Measurements from ENCODE around the gene SAMSN1. TPM values are rescaled to one million over a fixed set of nuclear protein-coding genes. Genes with fewer than 3 reads are reported as not detected.

Gene SAMSN1
- total RNA-seq, 1 experiment from 2014 or later, result 2.8 TPM

DNA sequence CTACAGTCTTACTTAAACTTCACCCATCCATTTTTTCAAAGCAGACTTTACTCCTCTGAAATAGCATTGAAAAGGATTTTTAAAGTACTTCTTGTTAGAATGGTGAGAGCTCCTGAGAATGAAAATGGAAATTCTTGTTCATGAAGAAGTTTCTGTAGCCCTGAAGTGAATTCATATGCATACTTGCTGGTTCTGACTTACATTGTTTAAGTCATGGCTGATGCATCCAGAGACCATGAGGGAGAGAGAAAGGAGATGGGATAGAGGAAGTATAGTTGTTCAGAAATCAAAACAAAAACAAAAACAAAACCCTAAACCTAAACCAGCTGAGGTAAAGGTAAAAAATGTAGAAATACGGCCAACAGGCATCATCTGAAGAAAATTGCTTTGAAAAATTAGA lies 27.1 kb upstream of the SAMSN1 start:
- Histone ChIP-seq H3K9me3 (ENCODE audit: control insufficient read depth, low read depth, low read length) (no peaks in the 10 kb centered on the region), H2BK20ac (ENCODE audit: low read depth, low read length, poor library complexity, severe bottlenecking) (no peak overlapping the region), H3K4me1 (ENCODE audit: insufficient read depth, low read length) (no peaks in the 10 kb centered on the region), H3K9ac (ENCODE audit: extremely low read depth, insufficient read length, low read length) (no peak overlapping the region), H3K79me2 (ENCODE audit: insufficient read depth, low read length) (no peaks in the 10 kb centered on the region), H4K20me1 (ENCODE audit: control insufficient read depth, insufficient read depth, insufficient read length) (no peaks in the 10 kb centered on the region), H3K14ac (ENCODE audit: insufficient read depth, low read length) (no peak overlapping the region), H2BK15ac (ENCODE audit: low read depth, low read length) (no peak overlapping the region), H3K4ac (ENCODE audit: low read depth, low read length) (no peak overlapping the region), H3K27ac (ENCODE audit: insufficient read length, low read depth, low read length) (no peak overlapping the region), H4K8ac (replicated peaks; ENCODE audit: insufficient read length, low read depth, low read length) (no peak overlapping the region), H3K23me2 (ENCODE audit: insufficient read length, low read depth, low read length, poor library complexity, severe bottlenecking) (no peaks in the 10 kb centered on the region), H2BK120ac (ENCODE audit: low read depth, low read length, poor library complexity, severe bottlenecking) (no peak overlapping the region), H4K5ac (ENCODE audit: insufficient read length, low read depth, low read length) (no peak overlapping the region), H3K4me2 (ENCODE audit: insufficient read depth, insufficient read length, low read length) (no peak overlapping the region), H2BK5ac (ENCODE audit: insufficient read length, low read length) (no peak overlapping the region), H3K27me3 (ENCODE audit: insufficient read depth, low read length) (no peaks in the 10 kb centered on the region), H3T11ph (ENCODE audit: low read length) (no peak overlapping the region), H3K23ac (ENCODE audit: insufficient read length, low read depth, low read length) (no peak overlapping the region), H2AFZ (ENCODE audit: low read length) (no peak overlapping the region), H3K79me1 (ENCODE audit: insufficient read depth, low read depth, low read length, poor library complexity, severe bottlenecking) (no peaks in the 10 kb centered on the region), H3K18ac (ENCODE audit: insufficient read length, low read depth, low read length) (no peak overlapping the region), H2AK5ac (ENCODE audit: insufficient read length, low read length) (no peak overlapping the region), H4K91ac (ENCODE audit: insufficient read length, low read depth, low read length) (no peak overlapping the region), H3K56ac (ENCODE audit: insufficient read length, low read depth, low read length) (no peak overlapping the region), H2BK12ac (ENCODE audit: insufficient read length, low read depth, low read length) (no peak overlapping the region)
- H3K4me3 Mint-ChIP-seq, result no peak overlapping the region
- TF ChIP-seq, protein P1, sequence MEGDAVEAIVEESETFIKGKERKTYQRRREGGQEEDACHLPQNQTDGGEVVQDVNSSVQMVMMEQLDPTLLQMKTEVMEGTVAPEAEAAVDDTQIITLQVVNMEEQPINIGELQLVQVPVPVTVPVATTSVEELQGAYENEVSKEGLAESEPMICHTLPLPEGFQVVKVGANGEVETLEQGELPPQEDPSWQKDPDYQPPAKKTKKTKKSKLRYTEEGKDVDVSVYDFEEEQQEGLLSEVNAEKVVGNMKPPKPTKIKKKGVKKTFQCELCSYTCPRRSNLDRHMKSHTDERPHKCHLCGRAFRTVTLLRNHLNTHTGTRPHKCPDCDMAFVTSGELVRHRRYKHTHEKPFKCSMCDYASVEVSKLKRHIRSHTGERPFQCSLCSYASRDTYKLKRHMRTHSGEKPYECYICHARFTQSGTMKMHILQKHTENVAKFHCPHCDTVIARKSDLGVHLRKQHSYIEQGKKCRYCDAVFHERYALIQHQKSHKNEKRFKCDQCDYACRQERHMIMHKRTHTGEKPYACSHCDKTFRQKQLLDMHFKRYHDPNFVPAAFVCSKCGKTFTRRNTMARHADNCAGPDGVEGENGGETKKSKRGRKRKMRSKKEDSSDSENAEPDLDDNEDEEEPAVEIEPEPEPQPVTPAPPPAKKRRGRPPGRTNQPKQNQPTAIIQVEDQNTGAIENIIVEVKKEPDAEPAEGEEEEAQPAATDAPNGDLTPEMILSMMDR (conservative IDR thresholded peaks at IDR 0.05), result no peak
- no peak overlapping the region for H3K27ac Mint-ChIP-seq
- no peaks in the 10 kb centered on the region for H3K27me3 Mint-ChIP-seq (ENCODE audit: low read depth)
- DNase-seq, result no peak
- WGBS (ENCODE audit: extremely low coverage, insufficient read length, low lambda C conversion rate), result no CpG with 5 or more reads among the region's 1 CpG
- no peaks in the 10 kb centered on the region for H3K36me3 Mint-ChIP-seq (ENCODE audit: insufficient read depth in 1 of 3, low read depth in 3 of 3)
- H3K9me3 Mint-ChIP-seq, result no peaks in the 10 kb centered on the region
- H3K4me1 Mint-ChIP-seq, result peaks cover 3 to 5% of the 10 kb centered on the region in 2 experiments; a peak in 3 of 4 replicates

Data from H9 (cell line).